IMR-90 (cell line): ENCODE results near the gene TGFA. TPM values are rescaled to one million over a fixed set of nuclear protein-coding genes. Genes with fewer than 3 reads are reported as not detected.

Experiments
- ATAC-seq: fragments of 200-7000 bp; cut with Tn5 transposase; 2 replicates; pipeline ENCODE4 v1.9.1; 2020; ENCODE audit warnings: low read depth, mild to moderate bottlenecking, moderate library complexity
- BruUV-seq: library from RNA; stranded (reverse); fragments of 400-500 nt; replicated peaks from 2 replicates; lab custom pipeline; 2021; lab: Mats Ljungman, UMichigan
- CTCF ChIA-PET: fragments of 300-600 bp; formaldehyde crosslinking; extraction: SDS; loops from one replicate; lab custom pipeline; 2021; ENCODE audit warnings: antibody characterized with exemption; lab: Yijun Ruan, JAX
- POLR2A ChIA-PET: fragments of 300-600 bp; sonication (Branson Sonifier 250); formaldehyde crosslinking; loops from one replicate; lab custom pipeline; 2022; ENCODE audit warnings: antibody characterized with exemption; ENCODE audit not compliant: unreplicated experiment; lab: Charles Lee
- DNase-seq: peaks from one replicate; pipeline ENCODE4 v3.0.0; 2013
- H2AFZ ChIP-seq: replicated peaks from 2 replicates; pipeline ENCODE3; 2013; ENCODE audit warnings: low read length, mild to moderate bottlenecking; ENCODE audit not compliant: poor library complexity
- H2AK5ac ChIP-seq: 2 replicates; pipeline ENCODE4 v1.6.1; 2013; ENCODE audit warnings: low read depth, low read length, inconsistent platforms
- H2AK9ac ChIP-seq: replicated peaks from 2 replicates; pipeline ENCODE3; 2013; ENCODE audit warnings: mild to moderate bottlenecking, low read depth, low read length, moderate library complexity; ENCODE audit not compliant: poor library complexity
- H2BK120ac ChIP-seq: 2 replicates; pipeline ENCODE4 v1.6.1; 2013; ENCODE audit warnings: low read depth, low read length, inconsistent platforms
- H2BK15ac ChIP-seq: 3 replicates; pipeline ENCODE4 v1.6.1; 2013; ENCODE audit warnings: low read depth, low read length, inconsistent platforms
- H2BK20ac ChIP-seq: 2 replicates; pipeline ENCODE4 v1.6.1; 2013; ENCODE audit warnings: low read depth, mild to moderate bottlenecking, inconsistent platforms, low read length, moderate library complexity
- H2BK5ac ChIP-seq: 2 replicates; pipeline ENCODE4 v1.6.1; 2013; ENCODE audit warnings: mild to moderate bottlenecking, low read depth, low read length, inconsistent platforms; ENCODE audit not compliant: poor library complexity, severe bottlenecking
- H3K14ac ChIP-seq: replicated peaks from 2 replicates; pipeline ENCODE4 v1.6.1; 2013; ENCODE audit warnings: low read depth, low read length, inconsistent platforms
- H3K18ac ChIP-seq: 2 replicates; pipeline ENCODE4 v1.6.1; 2013; ENCODE audit warnings: low read depth, low read length, control low read depth
- H3K23ac ChIP-seq: 2 replicates; pipeline ENCODE4 v1.6.1; 2013; ENCODE audit warnings: low read depth, low read length, inconsistent platforms
- H3K27ac ChIP-seq: 2 replicates; pipeline ENCODE4 v1.5.1; 2013; ENCODE audit warnings: mild to moderate bottlenecking, control low read depth, low read length; ENCODE audit not compliant: insufficient read depth
- H3K27me3 ChIP-seq: 2 replicates; pipeline ENCODE4 v1.6.1; 2013; ENCODE audit warnings: low read length; ENCODE audit not compliant: control insufficient read depth, insufficient read depth
- H3K36me3 ChIP-seq: 2 replicates; pipeline ENCODE4 v1.6.1; 2013; ENCODE audit warnings: low read length, mixed read lengths; ENCODE audit not compliant: control insufficient read depth, insufficient read depth
- H3K4ac ChIP-seq: 2 replicates; pipeline ENCODE4 v1.6.1; 2013; ENCODE audit warnings: low read depth, low read length, inconsistent platforms
- H3K4me1 ChIP-seq: 2 replicates; pipeline ENCODE4 v1.6.1; 2013; ENCODE audit warnings: low read length, mixed read lengths; ENCODE audit not compliant: control insufficient read depth, insufficient read depth
- H3K4me2 ChIP-seq: 2 replicates; pipeline ENCODE4 v1.6.1; 2013; ENCODE audit warnings: low read depth, mild to moderate bottlenecking, control low read depth, low read length, moderate library complexity
- H3K4me3 ChIP-seq: 2 replicates; pipeline ENCODE4 v1.5.1; 2013; ENCODE audit warnings: low read depth, mild to moderate bottlenecking, control low read depth, low read length, moderate library complexity; ENCODE audit not compliant: insufficient read depth
- H3K56ac ChIP-seq: 2 replicates; pipeline ENCODE4 v1.6.1; 2013; ENCODE audit warnings: low read length, inconsistent platforms; ENCODE audit not compliant: insufficient read depth; ENCODE audit errors: extremely low read depth
- H3K79me1 ChIP-seq, 2 experiments: 2 replicates each; pipeline ENCODE4 v1.6.1; 2013; ENCODE audit warnings: low read length in 2 of 2, inconsistent platforms in 1 of 2, low read depth in 1 of 2
- H3K9ac ChIP-seq: 2 replicates; pipeline ENCODE4 v1.6.1; 2013; ENCODE audit warnings: low read depth, low read length, control low read depth
- H3K9me1 ChIP-seq: 2 replicates; pipeline ENCODE4 v1.6.1; 2013; ENCODE audit warnings: low read length, inconsistent platforms; ENCODE audit not compliant: insufficient read depth
- H3K9me3 ChIP-seq: 2 replicates; pipeline ENCODE4 v1.6.1; 2013; ENCODE audit warnings: low read length; ENCODE audit not compliant: control insufficient read depth, insufficient read depth
- H4K20me1 ChIP-seq: 2 replicates; pipeline ENCODE4 v1.6.1; 2013; ENCODE audit warnings: low read length, inconsistent platforms; ENCODE audit not compliant: insufficient read depth
- H4K5ac ChIP-seq: 2 replicates; pipeline ENCODE4 v1.6.1; 2013; ENCODE audit warnings: mild to moderate bottlenecking, low read depth, low read length, control low read depth
- H4K8ac ChIP-seq, 2 experiments: 2 replicates each; pipeline ENCODE4 v1.6.1; 2013; ENCODE audit warnings: low read depth in 2 of 2, low read length in 2 of 2, control low read depth in 1 of 2, inconsistent platforms in 1 of 2
- H4K91ac ChIP-seq: 2 replicates; pipeline ENCODE4 v1.6.1; 2013; ENCODE audit warnings: low read depth, low read length, inconsistent platforms; ENCODE audit not compliant: insufficient read depth
- BHLHE40 ChIP-seq: fragments of 150-350 bp; IDR thresholded peaks from 2 replicates; pipeline ENCODE4 v1.6.1; 2016; ENCODE audit warnings: mild to moderate bottlenecking, low read depth, low read length
- CEBPB ChIP-seq: IDR thresholded peaks from 2 replicates; pipeline ENCODE4 v1.6.1; 2012; ENCODE audit warnings: low read depth, low read length, improper control_type of control experiment
- CHD1 ChIP-seq: IDR thresholded peaks from 2 replicates; pipeline ENCODE4 v1.6.1; 2012; ENCODE audit warnings: low read depth, low read length, improper control_type of control experiment
- FOS ChIP-seq: fragments of 150-350 bp; IDR thresholded peaks from 2 replicates; pipeline ENCODE4 v1.6.1; 2016; ENCODE audit warnings: low read depth, low read length
- MAFK ChIP-seq: IDR thresholded peaks from 2 replicates; pipeline ENCODE4 v1.6.1; 2012; ENCODE audit warnings: low read depth, low read length, improper control_type of control experiment
- MAZ ChIP-seq: IDR thresholded peaks from 2 replicates; pipeline ENCODE4 v1.6.1; 2012; ENCODE audit warnings: low read depth, mild to moderate bottlenecking, low read length, improper control_type of control experiment, moderate library complexity, borderline replicate concordance
- MXI1 ChIP-seq: IDR thresholded peaks from 2 replicates; pipeline ENCODE4 v1.6.1; 2012; ENCODE audit warnings: low read depth, mild to moderate bottlenecking, low read length, moderate library complexity, borderline replicate concordance
- NFE2L2 ChIP-seq: fragments of 150-350 bp; IDR thresholded peaks from 2 replicates; pipeline ENCODE4 v1.6.1; 2016; ENCODE audit warnings: low read depth, mild to moderate bottlenecking, low read length
- POLR2A ChIP-seq: IDR thresholded peaks from 2 replicates; pipeline ENCODE4 v1.6.1; 2012; ENCODE audit warnings: mild to moderate bottlenecking, low read depth, low read length
- RAD21 ChIP-seq: IDR thresholded peaks from 2 replicates; pipeline ENCODE4 v1.6.1; 2012; ENCODE audit warnings: low read length, improper control_type of control experiment
- RCOR1 ChIP-seq: IDR thresholded peaks from 2 replicates; pipeline ENCODE4 v1.6.1; 2012; ENCODE audit warnings: mild to moderate bottlenecking, low read length, improper control_type of control experiment; ENCODE audit not compliant: insufficient replicate concordance
- RFX5 ChIP-seq: IDR thresholded peaks from 2 replicates; pipeline ENCODE4 v1.8.0; 2012; ENCODE audit warnings: low read depth, mild to moderate bottlenecking, low read length, moderate library complexity
- SMC3 ChIP-seq: fragments of 150-350 bp; IDR thresholded peaks from 2 replicates; pipeline ENCODE4 v1.6.1; 2016; ENCODE audit warnings: low read depth, mild to moderate bottlenecking, antibody characterized with exemption, low read length, moderate library complexity
- WGBS, 2 experiments: methylation state at CpG; one replicate each; pipeline versions ENCODE4 v1.1.5 to v1.1.7; 2013; ENCODE audit warnings: missing lambda C conversion rate in 2 of 2; ENCODE audit not compliant: insufficient read length in 1 of 2; ENCODE audit errors: extremely low coverage in 2 of 2; 5-methylcytosine and 5-hydroxymethylcytosine counted together
- dilution Hi-C: fragments of 300-500 bp; cut with HindIII; formaldehyde crosslinking; loops from one replicate; pipeline ENCODE4 v1.14.3; 2018; ENCODE audit warnings: low sequenced_read_pairs; ENCODE audit not compliant: unreplicated experiment
- in situ Hi-C: fragments of 300-500 bp; cut with MboI; formaldehyde crosslinking; loops from 3 replicates; pipeline ENCODE4 v1.14.3; 2019; ENCODE audit warnings: low sequenced_read_pairs, inconsistent platforms, mixed read lengths
- intact Hi-C: fragments of 100-400 bp; cut with micrococcal nuclease; formaldehyde crosslinking; loops from 2 replicates; pipeline ENCODE4 v1.10.0; 2022
- polyA plus RNA-seq, 3 experiments: library from polyadenylated mRNA; depleted of rRNA; stranded (reverse); fragments of >200 nt; gene quantifications; 2 replicates each; pipeline ENCODE4 v1.2.3, GENCODE V29; 2012; ENCODE audit warnings: low replicate concordance in 1 of 3
- total RNA-seq: library from RNA; depleted of rRNA; stranded (reverse); fragments of >200 nt; gene quantifications from 2 replicates; pipeline ENCODE4 v1.2.3, GENCODE V29; 2012
- TF ChIP-seq, protein P1 (sequence below): conservative IDR thresholded peaks from 2 replicates; pipeline ENCODE4 v1.5.1; 2012; ENCODE audit warnings: mild to moderate bottlenecking, low read depth, low read length, improper control_type of control experiment
- TF ChIP-seq, protein P2 (sequence below): fragments of 150-350 bp; IDR thresholded peaks from 2 replicates; pipeline ENCODE4 v1.6.1; 2016; ENCODE audit warnings: low read depth, mild to moderate bottlenecking, low read length, moderate library complexity, borderline replicate concordance
- TF ChIP-seq, protein P3 (sequence below): fragments of 150-350 bp; IDR thresholded peaks from 2 replicates; pipeline ENCODE4 v1.6.1; 2017; ENCODE audit warnings: mild to moderate bottlenecking, antibody characterized with exemption, low read length, low read depth

Gene TGFA
- total and polyA plus RNA-seq, 2 of the 4 experiments (the other 2 are of a cell fraction) = not detected

DNA sequence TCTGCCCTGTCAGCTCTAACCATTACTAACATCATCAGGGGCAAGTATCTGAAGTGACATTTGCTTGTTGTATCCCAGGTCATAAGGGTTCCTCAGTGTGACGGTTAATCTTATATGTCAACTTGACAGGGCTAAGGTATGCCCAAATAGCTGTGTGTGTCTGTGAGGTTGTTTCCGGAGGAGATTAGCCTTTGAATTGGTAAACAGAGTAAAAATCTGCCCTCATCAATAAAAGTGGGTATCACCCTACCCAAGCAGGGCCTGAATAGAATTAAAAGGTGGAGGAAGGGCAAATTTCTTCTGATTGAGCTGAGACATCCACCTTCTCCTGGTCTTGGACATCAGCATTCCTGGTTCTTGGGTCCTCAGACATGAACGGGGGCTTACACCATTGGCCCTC lies 12.8 kb upstream of the TGFA start:
- intact Hi-C loops (no loop called here), in situ Hi-C loops (no loop called here), dilution Hi-C loops (no loop called here)
- TF ChIP-seq MAFK (no peak), BHLHE40 (no peak), CHD1 (no peak), RFX5 (no peak), SMC3 (no peak), RCOR1 (no peak), FOS (no peak), NFE2L2 (no peak), POLR2A (no peak), RAD21 (no peak), MAZ (no peak), CEBPB (no peak), MXI1 (no peak)
- TF ChIP-seq, protein P1, sequence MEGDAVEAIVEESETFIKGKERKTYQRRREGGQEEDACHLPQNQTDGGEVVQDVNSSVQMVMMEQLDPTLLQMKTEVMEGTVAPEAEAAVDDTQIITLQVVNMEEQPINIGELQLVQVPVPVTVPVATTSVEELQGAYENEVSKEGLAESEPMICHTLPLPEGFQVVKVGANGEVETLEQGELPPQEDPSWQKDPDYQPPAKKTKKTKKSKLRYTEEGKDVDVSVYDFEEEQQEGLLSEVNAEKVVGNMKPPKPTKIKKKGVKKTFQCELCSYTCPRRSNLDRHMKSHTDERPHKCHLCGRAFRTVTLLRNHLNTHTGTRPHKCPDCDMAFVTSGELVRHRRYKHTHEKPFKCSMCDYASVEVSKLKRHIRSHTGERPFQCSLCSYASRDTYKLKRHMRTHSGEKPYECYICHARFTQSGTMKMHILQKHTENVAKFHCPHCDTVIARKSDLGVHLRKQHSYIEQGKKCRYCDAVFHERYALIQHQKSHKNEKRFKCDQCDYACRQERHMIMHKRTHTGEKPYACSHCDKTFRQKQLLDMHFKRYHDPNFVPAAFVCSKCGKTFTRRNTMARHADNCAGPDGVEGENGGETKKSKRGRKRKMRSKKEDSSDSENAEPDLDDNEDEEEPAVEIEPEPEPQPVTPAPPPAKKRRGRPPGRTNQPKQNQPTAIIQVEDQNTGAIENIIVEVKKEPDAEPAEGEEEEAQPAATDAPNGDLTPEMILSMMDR = no peak
- TF ChIP-seq, protein P2, sequence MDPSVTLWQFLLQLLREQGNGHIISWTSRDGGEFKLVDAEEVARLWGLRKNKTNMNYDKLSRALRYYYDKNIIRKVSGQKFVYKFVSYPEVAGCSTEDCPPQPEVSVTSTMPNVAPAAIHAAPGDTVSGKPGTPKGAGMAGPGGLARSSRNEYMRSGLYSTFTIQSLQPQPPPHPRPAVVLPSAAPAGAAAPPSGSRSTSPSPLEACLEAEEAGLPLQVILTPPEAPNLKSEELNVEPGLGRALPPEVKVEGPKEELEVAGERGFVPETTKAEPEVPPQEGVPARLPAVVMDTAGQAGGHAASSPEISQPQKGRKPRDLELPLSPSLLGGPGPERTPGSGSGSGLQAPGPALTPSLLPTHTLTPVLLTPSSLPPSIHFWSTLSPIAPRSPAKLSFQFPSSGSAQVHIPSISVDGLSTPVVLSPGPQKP = no peak
- TF ChIP-seq, protein P3, sequence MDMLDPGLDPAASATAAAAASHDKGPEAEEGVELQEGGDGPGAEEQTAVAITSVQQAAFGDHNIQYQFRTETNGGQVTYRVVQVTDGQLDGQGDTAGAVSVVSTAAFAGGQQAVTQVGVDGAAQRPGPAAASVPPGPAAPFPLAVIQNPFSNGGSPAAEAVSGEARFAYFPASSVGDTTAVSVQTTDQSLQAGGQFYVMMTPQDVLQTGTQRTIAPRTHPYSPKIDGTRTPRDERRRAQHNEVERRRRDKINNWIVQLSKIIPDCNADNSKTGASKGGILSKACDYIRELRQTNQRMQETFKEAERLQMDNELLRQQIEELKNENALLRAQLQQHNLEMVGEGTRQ = no peak
- H3K9ac ChIP-seq = no peak overlapping the region
- WGBS, 2 experiments = 80% methylated on average over 1 of the region's 3 CpGs; no CpG with 5 or more reads in 1 of the 2 experiments
- POLR2A ChIA-PET = no interaction called here
- no peaks in the 10 kb centered on the region for H3K9me3 ChIP-seq
- ATAC-seq = no peak
- no peak overlapping the region for H2AK5ac ChIP-seq
- no peak overlapping the region for H3K23ac ChIP-seq
- H4K91ac ChIP-seq = no peak overlapping the region
- no peaks in the 10 kb centered on the region for H3K9me1 ChIP-seq
- no peak overlapping the region for H4K8ac ChIP-seq
- H4K5ac ChIP-seq = no peak overlapping the region
- H3K4me1 ChIP-seq = no peaks in the 10 kb centered on the region
- H2BK5ac ChIP-seq = no peak overlapping the region
- no peaks in the 10 kb centered on the region for H3K79me1 ChIP-seq
- H3K4me2 ChIP-seq = no peak overlapping the region
- no peak overlapping the region for H3K4me3 ChIP-seq
- no peaks in the 10 kb centered on the region for H3K36me3 ChIP-seq
- H2BK15ac ChIP-seq = no peak overlapping the region
- no peak overlapping the region for H2AK9ac ChIP-seq
- H2BK20ac ChIP-seq = no peak overlapping the region
- BruUV-seq = no TSS peak
- H2AFZ ChIP-seq = no peak overlapping the region
- H3K18ac ChIP-seq = no peak overlapping the region
- H3K27me3 ChIP-seq = peaks cover 2% of the 10 kb centered on the region
- no peaks in the 10 kb centered on the region for H4K20me1 ChIP-seq
- H3K14ac ChIP-seq = no peak overlapping the region
- DNase-seq = no peak
- CTCF ChIA-PET = interaction anchor here (0.6 kb wide), 1 partner anchor 181 kb away, joined by 3 read pairs; no protein-coding TSS in a partner anchor
- no peak overlapping the region for H3K56ac ChIP-seq
- no peak overlapping the region for H2BK120ac ChIP-seq
- H3K4ac ChIP-seq = no peak overlapping the region
- no peak overlapping the region for H3K27ac ChIP-seq
